Epithelial cell of esophagus (primary cell): ENCODE data around the gene AKAP13.
"Not testable (repeated sequence)": the region's sequence is repeated elsewhere in the genome, so short reads cannot be mapped to it uniquely, and the experiment has no call there.

Experiments used
- DNase-seq: peaks from one replicate; pipeline ENCODE4 v3.0.0; 2010; ENCODE audit warnings: low read depth
- H3K4me3 ChIP-seq: 2 replicates; pipeline ENCODE4 v1.5.1; 2011; ENCODE audit warnings: mild to moderate bottlenecking, low read length, control low read depth
- TF ChIP-seq, protein P1 (sequence below): IDR thresholded peaks from 2 replicates; pipeline ENCODE4 v1.5.1; 2011; ENCODE audit warnings: low read depth, mild to moderate bottlenecking, low read length, control low read depth, inconsistent platforms; ENCODE audit not compliant: insufficient read depth; ENCODE audit errors: missing control alignments

Gene AKAP13

DNA sequence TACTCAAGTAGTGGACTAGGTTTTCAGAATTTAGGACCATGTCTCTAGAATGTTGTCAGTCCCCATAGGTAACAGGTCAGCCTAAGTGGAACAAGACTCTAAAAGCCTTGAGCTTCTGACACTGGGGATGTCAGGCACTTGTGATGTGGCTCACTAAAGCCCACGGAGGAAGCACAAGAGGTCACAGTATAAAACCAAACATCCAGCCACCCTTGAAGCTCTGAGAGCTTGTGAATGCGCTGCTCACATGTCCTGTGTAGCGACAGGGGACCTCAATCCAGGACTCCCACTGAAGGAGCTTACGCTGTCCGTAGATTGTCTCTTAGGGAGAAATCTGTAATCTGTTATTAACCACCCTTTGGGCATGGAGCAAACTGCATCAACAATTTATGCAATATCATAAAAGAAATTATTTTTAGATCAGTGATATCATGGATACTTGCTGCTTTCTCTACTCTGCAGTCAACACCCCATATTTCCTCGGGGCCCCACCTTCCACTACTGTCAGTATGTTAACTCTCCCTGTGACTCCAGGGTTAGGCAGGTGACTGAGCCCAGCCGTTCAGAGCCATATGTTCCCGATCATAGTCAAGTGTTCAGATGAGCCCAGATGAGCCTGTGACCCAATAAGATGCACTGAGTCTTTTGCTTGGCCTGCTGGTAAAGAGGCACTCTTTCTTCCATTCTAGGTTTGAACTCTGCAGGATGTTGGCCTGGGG lies 32.2 kb upstream of the AKAP13 start:
- not testable (repeated sequence) for H3K4me3 ChIP-seq, DNase-seq

DNA sequence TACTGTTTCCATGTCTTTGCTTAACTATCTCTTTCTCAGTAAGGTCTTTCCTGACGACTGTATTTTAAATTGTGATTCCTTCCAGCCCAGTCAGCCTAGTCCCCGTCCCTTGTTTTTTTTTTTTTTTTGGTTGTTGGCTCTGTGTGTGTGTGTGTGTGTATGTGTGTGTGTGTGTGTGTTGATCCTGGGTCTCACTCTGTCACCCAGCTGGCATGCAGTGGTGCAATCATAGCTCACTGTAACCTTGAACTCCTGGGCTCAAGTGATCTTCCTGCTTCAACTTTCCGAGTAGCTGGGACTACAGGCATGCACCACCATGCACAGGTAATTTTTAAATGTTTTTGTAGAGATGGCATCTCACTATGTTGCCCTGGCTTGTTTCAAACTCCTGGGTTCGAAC lies 31.3 kb upstream of the AKAP13 start:
- not testable (repeated sequence) for H3K4me3 ChIP-seq
- peak; percentile 49 for DNase-seq

DNA sequence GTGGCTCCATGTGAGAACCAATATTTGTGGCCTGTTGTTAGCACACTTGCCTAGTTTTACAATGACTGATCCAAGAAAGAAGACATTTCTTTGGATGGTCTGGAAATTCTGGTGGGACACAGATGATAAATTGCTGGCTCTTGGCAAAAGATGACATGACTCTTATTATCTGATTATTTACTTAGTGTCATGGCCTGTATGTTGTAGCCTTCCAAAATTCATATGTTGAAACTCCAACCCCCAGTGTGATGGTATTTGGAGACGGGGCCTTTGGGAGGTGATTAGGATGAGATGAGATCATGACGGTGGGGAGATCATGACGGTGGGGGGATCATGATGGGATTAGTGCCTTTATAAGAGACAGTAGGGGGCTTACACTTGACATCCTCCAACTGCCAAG lies 30.0 kb upstream of the AKAP13 start:
- no peak overlapping the region for H3K4me3 ChIP-seq
- TF ChIP-seq, protein P1, sequence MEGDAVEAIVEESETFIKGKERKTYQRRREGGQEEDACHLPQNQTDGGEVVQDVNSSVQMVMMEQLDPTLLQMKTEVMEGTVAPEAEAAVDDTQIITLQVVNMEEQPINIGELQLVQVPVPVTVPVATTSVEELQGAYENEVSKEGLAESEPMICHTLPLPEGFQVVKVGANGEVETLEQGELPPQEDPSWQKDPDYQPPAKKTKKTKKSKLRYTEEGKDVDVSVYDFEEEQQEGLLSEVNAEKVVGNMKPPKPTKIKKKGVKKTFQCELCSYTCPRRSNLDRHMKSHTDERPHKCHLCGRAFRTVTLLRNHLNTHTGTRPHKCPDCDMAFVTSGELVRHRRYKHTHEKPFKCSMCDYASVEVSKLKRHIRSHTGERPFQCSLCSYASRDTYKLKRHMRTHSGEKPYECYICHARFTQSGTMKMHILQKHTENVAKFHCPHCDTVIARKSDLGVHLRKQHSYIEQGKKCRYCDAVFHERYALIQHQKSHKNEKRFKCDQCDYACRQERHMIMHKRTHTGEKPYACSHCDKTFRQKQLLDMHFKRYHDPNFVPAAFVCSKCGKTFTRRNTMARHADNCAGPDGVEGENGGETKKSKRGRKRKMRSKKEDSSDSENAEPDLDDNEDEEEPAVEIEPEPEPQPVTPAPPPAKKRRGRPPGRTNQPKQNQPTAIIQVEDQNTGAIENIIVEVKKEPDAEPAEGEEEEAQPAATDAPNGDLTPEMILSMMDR, result no peak

DNA sequence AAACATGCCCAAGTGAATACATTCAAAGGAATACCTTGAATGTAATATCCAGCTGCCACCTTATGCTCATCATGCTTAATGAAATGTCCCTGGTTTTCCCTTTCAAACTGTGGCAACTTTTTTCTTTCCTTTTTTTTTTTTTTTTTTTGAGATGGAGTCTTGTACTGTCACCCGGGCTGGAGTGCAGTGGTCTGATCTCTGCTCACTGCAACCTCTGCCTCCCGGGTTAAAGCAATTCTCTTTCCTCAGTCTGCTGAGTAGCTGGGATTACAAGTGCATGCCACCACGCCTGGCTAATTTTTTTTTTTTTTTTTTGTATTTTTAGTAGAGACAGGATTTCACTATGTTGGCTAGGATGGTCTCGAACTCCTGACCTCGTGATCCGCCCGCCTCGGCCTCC lies 28.9 kb upstream of the AKAP13 start:
- not testable (repeated sequence) for DNase-seq

More for the DNA sequence above, 30.0 kb upstream of the AKAP13 start:
- no peak for DNase-seq

DNA sequence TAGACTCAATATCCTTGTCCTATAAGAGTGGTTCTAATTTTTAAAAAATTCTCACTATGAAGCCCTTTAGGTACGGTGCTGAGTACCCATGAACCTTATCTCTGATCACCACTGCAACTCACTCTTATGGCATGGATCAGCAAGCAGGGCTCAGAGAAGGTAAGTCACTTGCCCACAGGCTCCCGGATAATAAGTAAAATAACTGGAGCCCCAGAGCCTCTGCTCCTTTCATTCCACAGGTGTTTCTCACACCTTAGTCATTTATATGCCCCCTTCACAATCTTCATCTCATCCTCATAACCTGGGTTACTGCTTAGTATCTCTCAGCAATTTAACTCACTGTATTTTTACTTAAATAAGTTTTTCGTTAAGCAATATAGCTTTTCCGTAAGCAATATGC lies 28.4 kb upstream of the AKAP13 start:
- peak; percentile 42 for DNase-seq
- H3K4me3 ChIP-seq, result no peak overlapping the region
- TF ChIP-seq, protein P1, result no peak

More for the DNA sequence above, 28.9 kb upstream of the AKAP13 start:
- not testable (repeated sequence) for H3K4me3 ChIP-seq

- no peak for DNase-seq
- TF ChIP-seq, protein P1, result no peak
- H3K4me3 ChIP-seq, result no peak overlapping the region
Observed at GRCh38 chr15:85353516-85353915, 26.9 kb upstream of the AKAP13 start.

- TF ChIP-seq, protein P1, result no peak
- DNase-seq, result no peak
- no peak overlapping the region for H3K4me3 ChIP-seq
Observed at GRCh38 chr15:85354461-85354860, 25.9 kb upstream of the AKAP13 start.

DNA sequence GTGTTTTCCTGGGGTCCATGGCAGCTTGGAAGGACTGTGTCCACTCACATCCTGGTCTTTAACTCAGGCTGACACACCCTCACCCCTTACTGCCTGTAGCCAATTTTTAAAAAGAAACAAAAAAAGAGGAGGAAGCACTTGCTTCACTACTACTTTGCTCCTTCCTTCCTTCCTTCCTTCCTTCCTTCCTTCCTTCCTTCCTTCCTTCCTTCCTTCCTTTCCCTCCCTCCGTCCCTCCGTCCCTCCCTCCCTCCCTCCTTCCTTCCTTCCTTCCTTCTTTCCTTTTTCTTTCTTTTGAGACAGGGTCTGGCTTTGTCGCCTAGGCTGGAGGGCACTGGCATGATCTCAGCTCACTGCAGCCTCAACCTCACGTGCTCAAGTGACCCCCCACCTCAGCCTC lies 25.5 kb upstream of the AKAP13 start:
- H3K4me3 ChIP-seq, result no peak overlapping the region
- TF ChIP-seq, protein P1, result no peak
- DNase-seq, result no peak

DNA sequence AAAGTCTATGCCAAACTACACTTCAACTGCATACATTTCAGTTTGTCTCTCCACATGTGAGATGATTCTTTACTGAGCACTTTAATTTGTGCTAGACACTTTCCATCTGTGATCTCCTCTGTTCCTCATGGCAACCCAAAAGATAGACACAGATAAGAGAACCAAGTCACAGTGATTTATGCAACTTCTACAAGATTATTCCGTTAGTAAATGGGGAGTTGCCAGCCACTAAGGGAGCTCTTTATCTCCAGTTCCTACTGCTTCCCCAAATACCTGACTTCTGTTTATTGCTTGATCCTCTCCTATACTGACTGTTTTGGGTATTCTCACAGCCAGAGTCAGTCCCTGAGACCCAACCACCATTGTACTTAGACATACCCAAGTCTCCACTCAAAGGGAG lies 24.1 kb upstream of the AKAP13 start:
- DNase-seq, result no peak
- no peak overlapping the region for H3K4me3 ChIP-seq
- TF ChIP-seq, protein P1, result no peak
